Measurements from ENCODE around the gene EDN3. TPM values are rescaled to one million over a fixed set of nuclear protein-coding genes. Genes with fewer than 3 reads are reported as not detected.
"Not testable (repeated sequence)": the region's sequence is repeated elsewhere in the genome, so short reads cannot be mapped to it uniquely, and the experiment has no call there.

Gene EDN3
- total RNA-seq, 1 experiment from 2014 or later: not detected

- peak; percentile 35 for DNase-seq (ENCODE audit: low read depth)
- in situ Hi-C loops (cut with HindIII; ENCODE audit: low pct_unique_long_range_greater_than_20kb, low sequenced_read_pairs): no loop called here
These were observed 52.1 kb downstream of the EDN3 start for GRCh38 chr20:59352541-59352940.

- in situ Hi-C loops (cut with HindIII; ENCODE audit: low pct_unique_long_range_greater_than_20kb, low sequenced_read_pairs): no loop called here
- no peak for DNase-seq (ENCODE audit: low read depth)
These were observed 52.6 kb downstream of the EDN3 start for GRCh38 chr20:59352990-59353389.

GRCh38 chr20:59354460-59354859, 54.0 kb downstream of the EDN3 start:
- no peak for DNase-seq (ENCODE audit: low read depth)
- in situ Hi-C loops (cut with HindIII; ENCODE audit: low pct_unique_long_range_greater_than_20kb, low sequenced_read_pairs): no loop called here

GRCh38 chr20:59355242-59355641, 54.8 kb downstream of the EDN3 start:
- DNase-seq (ENCODE audit: low read depth): no peak
- in situ Hi-C loops (cut with HindIII; ENCODE audit: low pct_unique_long_range_greater_than_20kb, low sequenced_read_pairs): no loop called here

- in situ Hi-C loops (cut with HindIII; ENCODE audit: low pct_unique_long_range_greater_than_20kb, low sequenced_read_pairs): no loop called here
- DNase-seq (ENCODE audit: low read depth): no peak
These were observed 56.3 kb downstream of the EDN3 start for GRCh38 chr20:59356662-59357165.

- in situ Hi-C loops (cut with HindIII; ENCODE audit: low pct_unique_long_range_greater_than_20kb, low sequenced_read_pairs); DNase-seq (ENCODE audit: low read depth): not testable (repeated sequence)
These were observed 58.4 kb downstream of the EDN3 start for GRCh38 chr20:59358793-59359192.

GRCh38 chr20:59359906-59360725, 59.7 kb downstream of the EDN3 start:
- no peak for DNase-seq (ENCODE audit: low read depth)
- in situ Hi-C loops (cut with HindIII; ENCODE audit: low pct_unique_long_range_greater_than_20kb, low sequenced_read_pairs): no loop called here

GRCh38 chr20:59360934-59361333, 60.5 kb downstream of the EDN3 start:
- DNase-seq (ENCODE audit: low read depth): no peak
- in situ Hi-C loops (cut with HindIII; ENCODE audit: low pct_unique_long_range_greater_than_20kb, low sequenced_read_pairs): no loop called here

GRCh38 chr20:59361411-59361810, 61.0 kb downstream of the EDN3 start:
- no peak for DNase-seq (ENCODE audit: low read depth)
- in situ Hi-C loops (cut with HindIII; ENCODE audit: low pct_unique_long_range_greater_than_20kb, low sequenced_read_pairs): no loop called here

- no peak for DNase-seq (ENCODE audit: low read depth)
- in situ Hi-C loops (cut with HindIII; ENCODE audit: low pct_unique_long_range_greater_than_20kb, low sequenced_read_pairs): no loop called here
These were observed 62.7 kb downstream of the EDN3 start for GRCh38 chr20:59363101-59363500.

GRCh38 chr20:59364611-59365010, 64.2 kb downstream of the EDN3 start:
- in situ Hi-C loops (cut with HindIII; ENCODE audit: low pct_unique_long_range_greater_than_20kb, low sequenced_read_pairs): no loop called here
- DNase-seq (ENCODE audit: low read depth): no peak

- DNase-seq (ENCODE audit: low read depth): no peak
- in situ Hi-C loops (cut with HindIII; ENCODE audit: low pct_unique_long_range_greater_than_20kb, low sequenced_read_pairs): no loop called here
These were observed 65.3 kb downstream of the EDN3 start for GRCh38 chr20:59365611-59366285.

- no peak for DNase-seq (ENCODE audit: low read depth)
- in situ Hi-C loops (cut with HindIII; ENCODE audit: low pct_unique_long_range_greater_than_20kb, low sequenced_read_pairs): no loop called here
These were observed 71.0 kb downstream of the EDN3 start for GRCh38 chr20:59371431-59371830.

- DNase-seq (ENCODE audit: low read depth): no peak
- in situ Hi-C loops (cut with HindIII; ENCODE audit: low pct_unique_long_range_greater_than_20kb, low sequenced_read_pairs): no loop called here
These were observed 73.8 kb downstream of the EDN3 start for GRCh38 chr20:59374261-59374660.

GRCh38 chr20:59375541-59375940, 75.1 kb downstream of the EDN3 start:
- in situ Hi-C loops (cut with HindIII; ENCODE audit: low pct_unique_long_range_greater_than_20kb, low sequenced_read_pairs): no loop called here
- DNase-seq (ENCODE audit: low read depth): no peak

Other genes with a start within 250 kb of the EDN3 start
- not detected in 2 replicates for gene ZNF831, start 136.8 kb upstream of the EDN3 start, total RNA-seq (2014; rRNA removed; shearing (Covaris generic); ENCODE audit: low replicate concordance)